ENCODE data around the gene C12orf76.

DNA sequence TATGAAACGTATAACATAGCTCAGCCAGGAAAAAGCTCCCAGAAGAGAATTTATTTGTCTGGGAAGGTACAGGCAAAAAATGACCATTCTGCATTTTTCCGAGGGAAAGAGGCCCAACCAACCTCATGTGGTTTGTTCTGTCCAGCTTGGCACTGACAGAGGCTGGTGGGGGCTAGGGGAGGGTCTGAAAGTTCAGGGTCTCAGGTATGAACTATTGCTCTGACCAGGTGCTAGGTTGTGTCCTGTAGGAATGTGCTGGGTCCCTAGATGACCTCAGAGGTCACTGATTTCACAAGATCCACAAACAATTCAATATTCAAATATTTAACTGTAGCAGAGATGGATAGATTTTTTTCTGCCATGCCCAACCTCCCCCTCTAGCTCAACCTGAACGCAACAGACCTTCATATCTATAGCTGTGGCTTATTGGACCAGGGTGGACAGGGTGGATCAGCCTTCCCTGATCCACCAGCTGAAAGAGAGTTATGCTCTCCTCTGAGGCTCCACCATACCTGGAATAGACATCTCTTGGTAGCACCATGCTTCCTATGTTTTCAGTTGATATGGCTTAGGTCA lies 42.9 kb upstream of the C12orf76 start:
- TF ChIP-seq HMGXB4 (CRISPR knock-in tag; IDR thresholded peaks at IDR 0.05) (no peak), FOXK1 (CRISPR knock-in tag; IDR thresholded peaks at IDR 0.05) (no peak), KAT7 (CRISPR knock-in tag; IDR thresholded peaks at IDR 0.05; ENCODE audit: borderline replicate concordance) (no peak), FOXP4 (CRISPR knock-in tag; IDR thresholded peaks at IDR 0.05) (no peak), TEAD1 (CRISPR knock-in tag; IDR thresholded peaks at IDR 0.05) (no peak), CREB1 (CRISPR knock-in tag; IDR thresholded peaks at IDR 0.05) (no peak), NR2C2 (CRISPR knock-in tag; IDR thresholded peaks at IDR 0.05) (no peak), ETV6 (CRISPR knock-in tag; IDR thresholded peaks at IDR 0.05) (no peak), MAX (CRISPR knock-in tag; IDR thresholded peaks at IDR 0.05) (no peak)
- TF ChIP-seq, protein P1, sequence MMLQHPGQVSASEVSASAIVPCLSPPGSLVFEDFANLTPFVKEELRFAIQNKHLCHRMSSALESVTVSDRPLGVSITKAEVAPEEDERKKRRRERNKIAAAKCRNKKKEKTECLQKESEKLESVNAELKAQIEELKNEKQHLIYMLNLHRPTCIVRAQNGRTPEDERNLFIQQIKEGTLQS (CRISPR knock-in tag; conservative IDR thresholded peaks at IDR 0.05), result no peak
- TF ChIP-seq, protein P2, sequence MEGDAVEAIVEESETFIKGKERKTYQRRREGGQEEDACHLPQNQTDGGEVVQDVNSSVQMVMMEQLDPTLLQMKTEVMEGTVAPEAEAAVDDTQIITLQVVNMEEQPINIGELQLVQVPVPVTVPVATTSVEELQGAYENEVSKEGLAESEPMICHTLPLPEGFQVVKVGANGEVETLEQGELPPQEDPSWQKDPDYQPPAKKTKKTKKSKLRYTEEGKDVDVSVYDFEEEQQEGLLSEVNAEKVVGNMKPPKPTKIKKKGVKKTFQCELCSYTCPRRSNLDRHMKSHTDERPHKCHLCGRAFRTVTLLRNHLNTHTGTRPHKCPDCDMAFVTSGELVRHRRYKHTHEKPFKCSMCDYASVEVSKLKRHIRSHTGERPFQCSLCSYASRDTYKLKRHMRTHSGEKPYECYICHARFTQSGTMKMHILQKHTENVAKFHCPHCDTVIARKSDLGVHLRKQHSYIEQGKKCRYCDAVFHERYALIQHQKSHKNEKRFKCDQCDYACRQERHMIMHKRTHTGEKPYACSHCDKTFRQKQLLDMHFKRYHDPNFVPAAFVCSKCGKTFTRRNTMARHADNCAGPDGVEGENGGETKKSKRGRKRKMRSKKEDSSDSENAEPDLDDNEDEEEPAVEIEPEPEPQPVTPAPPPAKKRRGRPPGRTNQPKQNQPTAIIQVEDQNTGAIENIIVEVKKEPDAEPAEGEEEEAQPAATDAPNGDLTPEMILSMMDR (IDR thresholded peaks at IDR 0.05), result no peak
- TF ChIP-seq, protein P3, sequence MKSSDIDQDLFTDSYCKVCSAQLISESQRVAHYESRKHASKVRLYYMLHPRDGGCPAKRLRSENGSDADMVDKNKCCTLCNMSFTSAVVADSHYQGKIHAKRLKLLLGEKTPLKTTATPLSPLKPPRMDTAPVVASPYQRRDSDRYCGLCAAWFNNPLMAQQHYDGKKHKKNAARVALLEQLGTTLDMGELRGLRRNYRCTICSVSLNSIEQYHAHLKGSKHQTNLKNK (CRISPR knock-in tag; IDR thresholded peaks at IDR 0.05), result no peak
- TF ChIP-seq, protein P4, sequence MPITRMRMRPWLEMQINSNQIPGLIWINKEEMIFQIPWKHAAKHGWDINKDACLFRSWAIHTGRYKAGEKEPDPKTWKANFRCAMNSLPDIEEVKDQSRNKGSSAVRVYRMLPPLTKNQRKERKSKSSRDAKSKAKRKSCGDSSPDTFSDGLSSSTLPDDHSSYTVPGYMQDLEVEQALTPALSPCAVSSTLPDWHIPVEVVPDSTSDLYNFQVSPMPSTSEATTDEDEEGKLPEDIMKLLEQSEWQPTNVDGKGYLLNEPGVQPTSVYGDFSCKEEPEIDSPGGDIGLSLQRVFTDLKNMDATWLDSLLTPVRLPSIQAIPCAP (CRISPR knock-in tag; IDR thresholded peaks at IDR 0.05), result no peak
- TF ChIP-seq, protein P5, sequence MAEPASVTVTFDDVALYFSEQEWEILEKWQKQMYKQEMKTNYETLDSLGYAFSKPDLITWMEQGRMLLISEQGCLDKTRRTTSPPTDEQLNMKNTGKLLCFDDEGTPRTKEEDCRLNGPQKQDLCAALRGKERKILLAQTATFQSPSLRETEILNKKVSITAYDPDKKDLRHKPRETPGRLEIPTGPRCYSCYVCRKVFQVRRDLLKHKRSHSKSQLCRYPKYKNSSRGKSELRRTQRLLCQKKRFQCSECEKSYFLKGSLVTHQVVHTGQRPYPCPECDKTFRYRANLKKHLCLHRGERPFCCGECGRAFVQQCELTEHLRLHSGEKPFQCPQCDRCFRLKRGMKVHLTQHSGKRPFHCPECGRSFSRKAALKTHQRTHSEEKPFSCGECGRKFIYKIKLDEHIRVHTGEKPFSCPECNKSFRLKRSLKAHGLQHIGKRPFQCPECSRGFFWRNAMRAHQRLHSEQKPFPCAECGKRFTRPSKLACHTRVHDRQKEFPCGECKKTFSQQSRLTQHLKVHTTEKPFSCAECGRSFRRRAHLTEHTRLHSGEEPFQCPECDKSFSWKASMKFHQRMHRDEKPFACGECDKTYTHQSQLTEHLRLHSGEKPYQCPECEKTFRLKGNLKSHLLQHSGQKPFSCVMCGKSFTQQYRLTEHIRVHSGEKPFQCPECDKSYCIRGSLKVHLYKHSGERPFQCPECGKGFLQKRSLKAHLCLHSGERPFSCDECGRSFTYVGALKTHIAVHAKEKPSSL (CRISPR knock-in tag; conservative IDR thresholded peaks at IDR 0.05), result no peak

All from WTC11 (cell line).